Calu3 (cell line): ENCODE results near the gene FBXL17. TPM values are rescaled to one million over a fixed set of nuclear protein-coding genes. Genes with fewer than 3 reads are reported as not detected.

Experiments
- BruUV-seq: library from RNA; stranded (reverse); fragments of 400-500 nt; replicated peaks from 2 replicates; lab custom pipeline; 2021; lab: Mats Ljungman, UMichigan
- CTCF ChIA-PET: fragments of 300-600 bp; sonication (Branson Sonifier 250); formaldehyde crosslinking; loops from one replicate; lab custom pipeline; 2022; ENCODE audit warnings: antibody characterized with exemption; lab: Charles Lee
- DNase-seq: peaks from one replicate; pipeline ENCODE4 v3.0.0; 2022
- H3K27ac Mint-ChIP-seq: one replicate; pipeline ENCODE4 v1.8.0; 2022; ENCODE audit warnings: mixed read lengths; ENCODE audit not compliant: unreplicated experiment
- H3K27me3 Mint-ChIP-seq: one replicate; pipeline ENCODE4 v1.8.0; 2022; ENCODE audit warnings: mixed read lengths; ENCODE audit not compliant: unreplicated experiment
- H3K36me3 Mint-ChIP-seq: one replicate; pipeline ENCODE4 v1.8.0; 2022; ENCODE audit warnings: mild to moderate bottlenecking, moderate library complexity, mixed read lengths; ENCODE audit not compliant: insufficient read depth, unreplicated experiment
- H3K4me1 Mint-ChIP-seq: one replicate; pipeline ENCODE4 v1.8.0; 2022; ENCODE audit warnings: mild to moderate bottlenecking, low read depth, mixed read lengths; ENCODE audit not compliant: unreplicated experiment
- H3K4me3 Mint-ChIP-seq: one replicate; pipeline ENCODE4 v1.8.0; 2022; ENCODE audit warnings: mild to moderate bottlenecking, low read depth, moderate library complexity, mixed read lengths; ENCODE audit not compliant: unreplicated experiment
- H3K9me3 Mint-ChIP-seq: one replicate; pipeline ENCODE4 v1.8.0; 2022; ENCODE audit warnings: low read depth, mixed read lengths; ENCODE audit not compliant: unreplicated experiment
- CTCF ChIP-seq: fragments of 200-600 bp; IDR thresholded peaks from one replicate; pipeline ENCODE4 v1.8.0; 2022; ENCODE audit warnings: antibody characterized with exemption; ENCODE audit not compliant: unreplicated experiment
- intact Hi-C: fragments of 100-400 bp; cut with micrococcal nuclease; formaldehyde crosslinking; loops from one replicate; pipeline ENCODE4 v1.10.0; 2022; ENCODE audit not compliant: unreplicated experiment
- total RNA-seq: library from RNA; stranded (reverse); gene quantifications from 2 replicates; pipeline ENCODE4 v1.2.3, GENCODE V29; 2022

Gene FBXL17
- total RNA-seq, 1 experiment from 2014 or later: 19.6 TPM

- Mint-ChIP-seq H3K4me3 (no peak overlapping the region), H3K36me3 (no peaks in the 10 kb centered on the region), H3K27ac (no peak overlapping the region), H3K27me3 (no peaks in the 10 kb centered on the region), H3K4me1 (no peaks in the 10 kb centered on the region), H3K9me3 (no peaks in the 10 kb centered on the region)
- no TSS peak for BruUV-seq
- no peak for TF ChIP-seq CTCF
- no peak for DNase-seq
- CTCF ChIA-PET: no interaction called here
- intact Hi-C loops: no loop called here
These were observed 345.4 kb downstream of the FBXL17 start for GRCh38 chr5:108036482-108036881.

- Mint-ChIP-seq H3K36me3 (no peaks in the 10 kb centered on the region), H3K27ac (no peak overlapping the region), H3K4me1 (no peaks in the 10 kb centered on the region), H3K4me3 (no peak overlapping the region), H3K27me3 (no peaks in the 10 kb centered on the region), H3K9me3 (no peaks in the 10 kb centered on the region)
- BruUV-seq: no TSS peak
- DNase-seq: no peak
- no peak for TF ChIP-seq CTCF
- intact Hi-C loops: no loop called here
- CTCF ChIA-PET: interaction anchor here (0.6 to 0.9 kb wide), 2 partner anchors 12 to 231 kb away, joined by 3 to 6 read pairs; no protein-coding TSS in a partner anchor
These were observed 353.0 kb downstream of the FBXL17 start for GRCh38 chr5:108028883-108029282.

- no peaks in the 10 kb centered on the region for H3K36me3 Mint-ChIP-seq
- BruUV-seq: no TSS peak
- CTCF ChIA-PET: interaction anchor here (0.9 kb wide), 1 partner anchor 13 kb away, joined by 3 read pairs; no protein-coding TSS in a partner anchor
- no peaks in the 10 kb centered on the region for H3K4me1 Mint-ChIP-seq
- no peak overlapping the region for H3K27ac Mint-ChIP-seq
- intact Hi-C loops: no loop called here
- no peak for TF ChIP-seq CTCF
- no peaks in the 10 kb centered on the region for H3K9me3 Mint-ChIP-seq
- H3K4me3 Mint-ChIP-seq: no peak overlapping the region
- H3K27me3 Mint-ChIP-seq: no peaks in the 10 kb centered on the region
- DNase-seq: no peak
These were observed 353.5 kb downstream of the FBXL17 start for GRCh38 chr5:108028412-108028811.

GRCh38 chr5:108025957-108026356 lies 355.9 kb downstream of the FBXL17 start:
- TF ChIP-seq CTCF: no peak
- no peaks in the 10 kb centered on the region for H3K36me3 Mint-ChIP-seq
- H3K4me1 Mint-ChIP-seq: no peaks in the 10 kb centered on the region
- H3K9me3 Mint-ChIP-seq: no peaks in the 10 kb centered on the region
- H3K27ac Mint-ChIP-seq: no peak overlapping the region
- CTCF ChIA-PET: no interaction called here
- H3K27me3 Mint-ChIP-seq: no peaks in the 10 kb centered on the region
- H3K4me3 Mint-ChIP-seq: no peak overlapping the region
- no peak for DNase-seq
- intact Hi-C loops: no loop called here
- BruUV-seq: no TSS peak
